Epithelial cell of proximal tubule (primary cell): ENCODE results near the gene PPP1R13B. TPM values are rescaled to one million over a fixed set of nuclear protein-coding genes. Genes with fewer than 3 reads are reported as not detected.
A peak's percentile ranks its signal among the peaks of the same experiment; 100 is the strongest.

Source experiments
- DNase-seq: peaks from one replicate; pipeline ENCODE4 v3.0.0-alpha.2; 2011; ENCODE audit warnings: low read depth
- H3K4me3 ChIP-seq: 2 replicates; pipeline ENCODE4 v1.5.1; 2011; ENCODE audit warnings: low read depth, mild to moderate bottlenecking, low read length
- CTCF ChIP-seq: conservative IDR thresholded peaks from 2 replicates; pipeline ENCODE4 v1.5.1; 2012; ENCODE audit warnings: low read depth, mild to moderate bottlenecking, low read length
- total RNA-seq: library from RNA; depleted of rRNA; stranded (reverse); fragments of >200 nt; gene quantifications from 2 replicates; pipeline ENCODE4 v1.2.3, GENCODE V29; 2015

Gene PPP1R13B
- total RNA-seq, 1 donor from 2014 or later: 11.1 TPM

- peak overlapping the region; percentile 49 for H3K4me3 ChIP-seq
- TF ChIP-seq CTCF: no peak
- DNase-seq: no peak
Observed at GRCh38 chr14:103879570-103880347, 32.4 kb upstream of the PPP1R13B start.

- H3K4me3 ChIP-seq: peak overlapping the region; percentile 49
- TF ChIP-seq CTCF: no peak
- no peak for DNase-seq
Observed at GRCh38 chr14:103879118-103879569, 31.8 kb upstream of the PPP1R13B start.

- DNase-seq: no peak
- H3K4me3 ChIP-seq: no peak overlapping the region
- no peak for TF ChIP-seq CTCF
Observed at GRCh38 chr14:103878180-103878579, 30.8 kb upstream of the PPP1R13B start.

- no peak for TF ChIP-seq CTCF
- DNase-seq: no peak
- H3K4me3 ChIP-seq: no peak overlapping the region
Observed at GRCh38 chr14:103875010-103875409, 27.6 kb upstream of the PPP1R13B start.

GRCh38 chr14:103872481-103873113 lies 25.2 kb upstream of the PPP1R13B start:
- peak overlapping the region; percentile 40 for H3K4me3 ChIP-seq
- TF ChIP-seq CTCF: no peak
- DNase-seq: no peak

- no peak for DNase-seq
- TF ChIP-seq CTCF: no peak
- H3K4me3 ChIP-seq: peak overlapping the region; percentile 40
Observed at GRCh38 chr14:103871596-103872480, 24.5 kb upstream of the PPP1R13B start.
